Measurements from ENCODE around the gene RPL37A. TPM values are rescaled to one million over a fixed set of nuclear protein-coding genes. Genes with fewer than 3 reads are reported as not detected.
A peak's percentile ranks its signal among the peaks of the same experiment; 100 is the strongest.

The RPL37A gene
- 7,363 TPM for total RNA-seq

DNA sequence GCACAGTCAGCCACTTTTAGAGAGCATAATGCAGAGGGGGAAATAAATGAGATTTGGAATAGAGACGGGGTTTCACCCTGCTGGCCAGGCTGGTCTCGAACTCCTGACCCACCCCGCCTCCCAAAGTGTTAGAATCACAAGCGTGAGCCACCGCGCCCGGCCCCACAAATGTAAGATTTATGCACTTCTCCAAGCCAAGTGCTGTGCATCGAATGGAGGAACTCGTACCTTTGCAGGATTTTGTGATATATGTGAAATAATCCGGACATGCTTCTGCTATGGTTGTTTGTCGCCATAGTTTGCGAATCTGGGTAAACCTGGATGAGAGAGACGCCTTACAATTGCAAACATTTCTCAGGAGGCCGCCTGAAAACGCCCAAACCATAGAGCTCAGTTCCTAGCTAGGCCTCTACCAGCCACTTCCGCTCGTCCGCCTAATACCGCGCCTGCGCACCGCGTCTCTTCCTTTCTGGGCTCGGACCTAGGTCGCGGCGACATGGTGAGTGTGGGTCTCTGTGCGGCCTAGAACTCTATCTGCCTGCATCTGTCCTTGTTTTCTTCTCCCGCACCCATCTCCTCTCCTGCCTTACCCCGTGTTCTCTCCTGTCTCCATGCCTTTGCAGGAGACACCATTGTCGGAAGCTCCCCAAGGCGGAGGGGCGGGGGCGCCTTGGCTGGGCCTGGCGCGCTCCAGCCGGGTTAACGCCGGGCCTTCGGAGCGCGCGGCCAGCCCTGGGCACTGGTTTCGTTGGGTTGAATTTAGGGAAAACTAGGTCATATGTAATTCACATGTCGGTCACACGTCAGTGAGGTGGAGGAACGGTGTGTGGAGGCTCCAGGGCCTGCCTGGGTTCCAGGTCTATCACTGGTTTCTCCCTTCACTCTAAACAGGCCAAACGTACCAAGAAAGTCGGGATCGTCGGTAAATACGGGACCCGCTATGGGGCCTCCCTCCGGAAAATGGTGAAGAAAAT, at the start of gene RPL37A:
TSS of gene RPL37A (plus strand) at position 466 of the 974 bp plus-strand sequence. CDS start at position 497, 31 bp downstream.
- H3K36me3 ChIP-seq (ENCODE audit: control insufficient read depth in 3 of 3, insufficient read depth in 3 of 3, low read length in 3 of 3) = peaks cover 29 to 42% (median 34%) of the 10 kb centered on the region in 3 donors
- peak within 1 kb of the TSS; percentile 95 to 97 (median 96) for H3K9ac ChIP-seq (ENCODE audit: low read depth in 1 of 3, low read length in 3 of 3)
- H3K9me3 ChIP-seq (ENCODE audit: control insufficient read depth in 3 of 3, low read length in 3 of 3) = no peaks in the 10 kb centered on the region
- H3K4me1 ChIP-seq (ENCODE audit: control insufficient read depth in 3 of 3, insufficient read depth in 3 of 3, low read length in 3 of 3) = peaks cover 16 to 31% (median 22%) of the 10 kb centered on the region in 3 donors
- H3K4me3 ChIP-seq (ENCODE audit: low read length in 3 of 3) = peak within 1 kb of the TSS; percentile 89 to 97 (median 90)
- H3K27me3 ChIP-seq (ENCODE audit: control insufficient read depth in 3 of 3, insufficient read depth in 3 of 3, low read length in 3 of 3) = no peaks in the 10 kb centered on the region
- peak within 1 kb of the TSS; percentile 83 for H3K27ac ChIP-seq (ENCODE audit: low read depth, low read length)

GRCh38 chr2:216450346-216450745, 48.3 kb upstream of the RPL37A start:
- Histone ChIP-seq H3K4me3 (ENCODE audit: low read length in 3 of 3) (no peak overlapping the region), H3K4me1 (ENCODE audit: control insufficient read depth in 3 of 3, insufficient read depth in 3 of 3, low read length in 3 of 3) (no peaks in the 10 kb centered on the region), H3K36me3 (ENCODE audit: control insufficient read depth in 3 of 3, insufficient read depth in 3 of 3, low read length in 3 of 3) (peaks cover 41 to 80% (median 80%) of the 10 kb centered on the region in 3 donors), H3K27me3 (ENCODE audit: control insufficient read depth in 3 of 3, insufficient read depth in 3 of 3, low read length in 3 of 3) (no peaks in the 10 kb centered on the region), H3K9me3 (ENCODE audit: control insufficient read depth in 3 of 3, low read length in 3 of 3) (no peaks in the 10 kb centered on the region), H3K9ac (ENCODE audit: low read depth in 1 of 3, low read length in 3 of 3) (no peak overlapping the region), H3K27ac (ENCODE audit: low read depth, low read length) (no peak overlapping the region)

GRCh38 chr2:216450784-216451183, 47.9 kb upstream of the RPL37A start:
- no peaks in the 10 kb centered on the region for H3K27me3 ChIP-seq (ENCODE audit: control insufficient read depth in 3 of 3, insufficient read depth in 3 of 3, low read length in 3 of 3)
- no peaks in the 10 kb centered on the region for H3K9me3 ChIP-seq (ENCODE audit: control insufficient read depth in 3 of 3, low read length in 3 of 3)
- H3K4me3 ChIP-seq (ENCODE audit: low read length in 3 of 3) = no peak overlapping the region
- H3K9ac ChIP-seq (ENCODE audit: low read depth in 1 of 3, low read length in 3 of 3) = no peak overlapping the region
- no peaks in the 10 kb centered on the region for H3K4me1 ChIP-seq (ENCODE audit: control insufficient read depth in 3 of 3, insufficient read depth in 3 of 3, low read length in 3 of 3)
- H3K27ac ChIP-seq (ENCODE audit: low read depth, low read length) = no peak overlapping the region
- peaks cover 42 to 80% (median 78%) of the 10 kb centered on the region in 3 donors for H3K36me3 ChIP-seq (ENCODE audit: control insufficient read depth in 3 of 3, insufficient read depth in 3 of 3, low read length in 3 of 3)

- H3K4me3 ChIP-seq (ENCODE audit: low read length in 3 of 3) = no peak overlapping the region
- no peak overlapping the region for H3K27ac ChIP-seq (ENCODE audit: low read depth, low read length)
- H3K27me3 ChIP-seq (ENCODE audit: control insufficient read depth in 3 of 3, insufficient read depth in 3 of 3, low read length in 3 of 3) = no peaks in the 10 kb centered on the region
- no peaks in the 10 kb centered on the region for H3K9me3 ChIP-seq (ENCODE audit: control insufficient read depth in 3 of 3, low read length in 3 of 3)
- H3K9ac ChIP-seq (ENCODE audit: low read depth in 1 of 3, low read length in 3 of 3) = no peak overlapping the region
- H3K4me1 ChIP-seq (ENCODE audit: control insufficient read depth in 3 of 3, insufficient read depth in 3 of 3, low read length in 3 of 3) = no peaks in the 10 kb centered on the region
- H3K36me3 ChIP-seq (ENCODE audit: control insufficient read depth in 3 of 3, insufficient read depth in 3 of 3, low read length in 3 of 3) = peaks cover 25 to 50% (median 49%) of the 10 kb centered on the region in 3 donors
Observed at GRCh38 chr2:216453955-216454614, 44.6 kb upstream of the RPL37A start.

GRCh38 chr2:216463148-216463547, 35.5 kb upstream of the RPL37A start:
- Histone ChIP-seq H3K36me3 (ENCODE audit: control insufficient read depth in 3 of 3, insufficient read depth in 3 of 3, low read length in 3 of 3) (peaks cover 5 to 14% (median 11%) of the 10 kb centered on the region in 3 donors), H3K9me3 (ENCODE audit: control insufficient read depth in 3 of 3, low read length in 3 of 3) (no peaks in the 10 kb centered on the region), H3K27me3 (ENCODE audit: control insufficient read depth in 3 of 3, insufficient read depth in 3 of 3, low read length in 3 of 3) (no peaks in the 10 kb centered on the region), H3K4me3 (ENCODE audit: low read length in 3 of 3) (no peak overlapping the region), H3K4me1 (ENCODE audit: control insufficient read depth in 3 of 3, insufficient read depth in 3 of 3, low read length in 3 of 3) (no peaks in the 10 kb centered on the region), H3K9ac (ENCODE audit: low read depth in 1 of 3, low read length in 3 of 3) (no peak overlapping the region), H3K27ac (ENCODE audit: low read depth, low read length) (no peak overlapping the region)

DNA sequence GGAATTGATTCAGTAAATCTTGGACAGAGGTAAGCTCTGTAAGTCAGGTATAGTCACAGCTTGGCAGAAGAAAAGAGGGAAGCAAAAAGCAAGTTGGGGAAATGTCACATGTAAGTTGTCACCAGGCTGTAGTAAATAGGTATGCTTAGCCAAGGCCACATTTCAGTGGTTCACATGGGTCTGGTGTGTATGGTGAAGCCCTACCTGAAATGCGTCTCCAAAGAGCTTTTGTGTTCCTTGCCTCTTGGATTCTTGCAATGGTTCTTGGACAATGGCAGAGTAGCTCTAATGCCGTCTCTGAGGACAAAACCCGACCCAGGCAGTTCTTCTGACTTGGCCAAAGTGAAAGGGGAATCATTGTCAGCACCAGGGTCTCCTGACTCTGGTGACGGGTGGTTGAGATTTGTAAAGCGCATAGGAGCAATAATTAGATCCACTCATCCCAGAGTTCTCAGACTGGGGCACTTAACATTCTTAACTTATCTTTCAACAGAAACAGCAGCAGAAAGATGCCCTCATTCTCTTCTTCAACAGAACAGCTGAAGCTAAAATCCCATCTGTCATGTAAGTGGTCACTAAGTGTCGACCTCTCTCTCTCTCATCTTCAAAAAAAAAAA, 34.4 kb upstream of the RPL37A start:
- H3K9ac ChIP-seq (ENCODE audit: low read depth in 1 of 3, low read length in 3 of 3) = no peak overlapping the region
- no peaks in the 10 kb centered on the region for H3K4me1 ChIP-seq (ENCODE audit: control insufficient read depth in 3 of 3, insufficient read depth in 3 of 3, low read length in 3 of 3)
- no peak overlapping the region for H3K4me3 ChIP-seq (ENCODE audit: low read length in 3 of 3)
- peaks cover 5 to 16% (median 13%) of the 10 kb centered on the region in 3 donors for H3K36me3 ChIP-seq (ENCODE audit: control insufficient read depth in 3 of 3, insufficient read depth in 3 of 3, low read length in 3 of 3)
- H3K9me3 ChIP-seq (ENCODE audit: control insufficient read depth in 3 of 3, low read length in 3 of 3) = no peaks in the 10 kb centered on the region
- no peaks in the 10 kb centered on the region for H3K27me3 ChIP-seq (ENCODE audit: control insufficient read depth in 3 of 3, insufficient read depth in 3 of 3, low read length in 3 of 3)
- H3K27ac ChIP-seq (ENCODE audit: low read depth, low read length) = no peak overlapping the region

DNA sequence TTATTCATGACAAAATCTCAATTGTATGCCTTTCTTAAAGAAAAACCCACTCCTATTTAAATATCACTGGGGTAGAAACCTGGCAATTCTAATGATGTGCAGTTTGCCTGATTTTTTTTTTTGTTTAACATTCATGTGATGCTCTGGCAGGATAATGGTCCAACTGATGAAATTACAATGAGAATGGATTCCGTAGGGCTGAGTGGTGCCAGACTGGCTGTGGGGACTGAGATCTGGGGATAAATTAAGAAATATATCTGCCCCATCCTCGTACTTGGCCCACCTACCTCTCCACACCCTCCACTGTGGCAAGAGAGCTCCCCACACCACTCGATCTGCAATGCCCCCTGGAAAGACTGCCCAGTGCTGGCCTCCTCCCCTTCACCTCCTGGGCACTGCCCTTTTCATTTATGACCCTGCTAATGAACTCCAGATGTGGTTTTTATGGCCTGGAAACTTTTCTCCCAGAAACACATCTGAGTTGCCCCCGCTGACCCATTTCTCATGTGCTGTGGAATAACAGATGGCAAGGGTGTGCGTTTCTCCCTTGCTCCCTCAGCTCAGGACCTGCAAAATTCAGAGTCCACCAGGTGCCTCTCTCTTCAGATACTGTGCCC, 33.0 kb upstream of the RPL37A start:
- Histone ChIP-seq H3K9ac (ENCODE audit: low read depth in 1 of 3, low read length in 3 of 3) (no peak overlapping the region), H3K4me3 (ENCODE audit: low read length in 3 of 3) (no peak overlapping the region), H3K4me1 (ENCODE audit: control insufficient read depth in 3 of 3, insufficient read depth in 3 of 3, low read length in 3 of 3) (no peaks in the 10 kb centered on the region), H3K9me3 (ENCODE audit: control insufficient read depth in 3 of 3, low read length in 3 of 3) (no peaks in the 10 kb centered on the region), H3K27ac (ENCODE audit: low read depth, low read length) (no peak overlapping the region), H3K36me3 (ENCODE audit: control insufficient read depth in 3 of 3, insufficient read depth in 3 of 3, low read length in 3 of 3) (peaks cover 5 to 19% (median 16%) of the 10 kb centered on the region in 3 donors), H3K27me3 (ENCODE audit: control insufficient read depth in 3 of 3, insufficient read depth in 3 of 3, low read length in 3 of 3) (no peaks in the 10 kb centered on the region)

DNA sequence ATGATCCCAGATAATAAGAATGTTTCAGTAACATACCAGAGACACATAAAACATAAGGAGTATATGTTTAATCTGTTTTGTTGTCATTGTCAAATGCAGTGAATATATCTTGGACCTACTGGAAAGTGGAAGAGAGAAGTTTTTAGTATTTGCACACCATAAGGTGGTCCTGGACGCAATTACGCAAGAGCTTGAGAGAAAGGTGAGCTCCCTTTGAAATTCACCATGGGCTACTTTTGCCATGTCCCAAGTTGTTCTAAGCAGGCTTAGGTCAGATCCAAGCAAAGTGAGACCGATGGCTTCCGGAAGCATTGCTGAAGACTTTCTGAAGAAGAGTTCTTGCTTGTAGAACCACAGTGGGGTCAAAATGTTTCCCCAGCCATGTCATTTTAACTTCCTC, 30.8 kb upstream of the RPL37A start:
- Histone ChIP-seq H3K9me3 (ENCODE audit: control insufficient read depth in 3 of 3, low read length in 3 of 3) (no peaks in the 10 kb centered on the region), H3K36me3 (ENCODE audit: control insufficient read depth in 3 of 3, insufficient read depth in 3 of 3, low read length in 3 of 3) (peaks cover 5 to 22% (median 14%) of the 10 kb centered on the region in 3 donors), H3K27ac (ENCODE audit: low read depth, low read length) (no peak overlapping the region), H3K4me3 (ENCODE audit: low read length in 3 of 3) (no peak overlapping the region), H3K9ac (ENCODE audit: low read depth in 1 of 3, low read length in 3 of 3) (no peak overlapping the region), H3K4me1 (ENCODE audit: control insufficient read depth in 3 of 3, insufficient read depth in 3 of 3, low read length in 3 of 3) (no peaks in the 10 kb centered on the region), H3K27me3 (ENCODE audit: control insufficient read depth in 3 of 3, insufficient read depth in 3 of 3, low read length in 3 of 3) (no peaks in the 10 kb centered on the region)

- Histone ChIP-seq H3K27me3 (ENCODE audit: control insufficient read depth in 3 of 3, insufficient read depth in 3 of 3, low read length in 3 of 3) (no peaks in the 10 kb centered on the region), H3K9me3 (ENCODE audit: control insufficient read depth in 3 of 3, low read length in 3 of 3) (no peaks in the 10 kb centered on the region), H3K4me3 (ENCODE audit: low read length in 3 of 3) (no peak overlapping the region), H3K27ac (ENCODE audit: low read depth, low read length) (no peak overlapping the region), H3K9ac (ENCODE audit: low read depth in 1 of 3, low read length in 3 of 3) (no peak overlapping the region), H3K36me3 (ENCODE audit: control insufficient read depth in 3 of 3, insufficient read depth in 3 of 3, low read length in 3 of 3) (peaks cover 8 to 21% (median 11%) of the 10 kb centered on the region in 3 donors), H3K4me1 (ENCODE audit: control insufficient read depth in 3 of 3, insufficient read depth in 3 of 3, low read length in 3 of 3) (no peaks in the 10 kb centered on the region)
Observed at GRCh38 chr2:216469661-216470060, 29.0 kb upstream of the RPL37A start.

Measured in skeletal muscle tissue (tissue), 4 donors.